WI38 (cell line): ENCODE results near the gene PSME3.

Experiments used
- H3K4me3 ChIP-seq: 2 replicates; pipeline ENCODE4 v1.5.1; 2011; ENCODE audit warnings: low read depth, mild to moderate bottlenecking, control low read depth, low read length
- CTCF ChIP-seq: IDR thresholded peaks from 2 replicates; pipeline ENCODE4 v1.5.1; 2012; ENCODE audit warnings: low read depth, mild to moderate bottlenecking, control low read depth, low read length

Gene PSME3

GRCh38 chr17:42803074-42803883, 29.9 kb upstream of the PSME3 start:
- H3K4me3 ChIP-seq: no peak overlapping the region
- TF ChIP-seq CTCF: no peak

GRCh38 chr17:42804918-42805367, 28.3 kb upstream of the PSME3 start:
- H3K4me3 ChIP-seq: no peak overlapping the region
- no peak for TF ChIP-seq CTCF

- TF ChIP-seq CTCF: no peak
- no peak overlapping the region for H3K4me3 ChIP-seq
These were observed 26.9 kb upstream of the PSME3 start for GRCh38 chr17:42806249-42806648.

- TF ChIP-seq CTCF: no peak
These were observed 23.9 kb upstream of the PSME3 start for GRCh38 chr17:42809250-42809649.

GRCh38 chr17:42814633-42815399, 18.4 kb upstream of the PSME3 start:
- no peak overlapping the region for H3K4me3 ChIP-seq
- no peak for TF ChIP-seq CTCF

More at GRCh38 chr17:42809250-42809649, 23.9 kb upstream of the PSME3 start:
- H3K4me3 ChIP-seq: no peak overlapping the region

GRCh38 chr17:42817866-42818265, 15.3 kb upstream of the PSME3 start:
- no peak for TF ChIP-seq CTCF
- H3K4me3 ChIP-seq: no peak overlapping the region

GRCh38 chr17:42818379-42818778, 14.8 kb upstream of the PSME3 start:
- no peak for TF ChIP-seq CTCF
- H3K4me3 ChIP-seq: no peak overlapping the region
